Spleen (tissue), 7 donors: Measurements from ENCODE around the gene HPSE2.

ENCODE experiments used
- CTCF ChIP-seq, 11 experiments: fragments of 200-600 bp in 7 of 11; fragments of 450-650 bp in 4 of 11; sonication (generic) in 4 of 11; IDR thresholded peaks in 8 of 11; conservative IDR thresholded peaks in 3 of 11; 1 replicate in 7 of 11; 2 replicates in 4 of 11; pipeline versions ENCODE4 v1.4.0 to v1.8.0; 2016 to 2021; ENCODE audit warnings: antibody characterized with exemption in 11 of 11, inconsistent platforms in 4 of 11, mild to moderate bottlenecking in 1 of 11
- POLR2A ChIP-seq, 3 donors: fragments of 450-650 bp; IDR thresholded peaks; one replicate each; pipeline ENCODE4 v1.5.1; 2017; ENCODE audit warnings: antibody characterized with exemption in 3 of 3, mild to moderate bottlenecking in 1 of 3
- POLR2AphosphoS5 ChIP-seq, 3 donors: sonication (generic); formaldehyde crosslinking; IDR thresholded peaks; one replicate each; pipeline ENCODE4 v1.5.1; 2017; ENCODE audit warnings: antibody characterized with exemption in 3 of 3
- donor health status: DM: no; HTN: no; CAD: no; lungs with moderate emphysema.
- donor health status: DM: no; HTN: no; CAD: no.
- donor health status: DM: no; HTN: no; CAD: no.

- TF ChIP-seq CTCF (IDR thresholded peaks at IDR 0.05 in 8 of 11, conservative IDR thresholded peaks at IDR 0.05 in 3 of 11) (no peak), POLR2A (IDR thresholded peaks at IDR 0.05) (no peak), POLR2AphosphoS5 (IDR thresholded peaks at IDR 0.05) (no peak)
These were observed 238.1 kb downstream of the HPSE2 start for GRCh38 chr10:98997596-98997995.
